WTC11 (cell line): ENCODE results near the gene ZNF467. TPM values are rescaled to one million over a fixed set of nuclear protein-coding genes. Genes with fewer than 3 reads are reported as not detected.

Experiments used
- ATAC-seq: fragments of 200-7000 bp; cut with Tn5 transposase; 2 replicates; pipeline ENCODE4 v1.10.0; 2021; ENCODE audit warnings: mild to moderate bottlenecking, moderate library complexity
- CTCF ChIA-PET: fragments of 300-600 bp; sonication (Branson Sonifier 250); formaldehyde crosslinking; loops from one replicate; lab custom pipeline; 2021; ENCODE audit warnings: antibody characterized with exemption; lab: Charles Lee
- POLR2A ChIA-PET: fragments of 350-600 bp; sonication (Branson Sonifier 250); formaldehyde crosslinking; loops from one replicate; lab custom pipeline; 2021; ENCODE audit warnings: antibody characterized with exemption; lab: Charles Lee
- DNase-seq: peaks from one replicate; pipeline ENCODE4 v3.0.0; 2021; ENCODE audit warnings: low spot score
- H3K27ac Mint-ChIP-seq: 2 replicates; pipeline ENCODE4 v1.8.0; 2021; ENCODE audit warnings: mixed read lengths
- H3K27me3 Mint-ChIP-seq: 2 replicates; pipeline ENCODE4 v1.8.0; 2021; ENCODE audit warnings: low read depth, mild to moderate bottlenecking, moderate library complexity, mixed read lengths
- H3K36me3 Mint-ChIP-seq: 2 replicates; pipeline ENCODE4 v1.8.0; 2021; ENCODE audit warnings: mixed read lengths
- H3K4me1 Mint-ChIP-seq: 2 replicates; pipeline ENCODE4 v1.8.0; 2022; ENCODE audit warnings: mixed read lengths
- H3K4me3 Mint-ChIP-seq: 2 replicates; pipeline ENCODE4 v1.8.0; 2021; ENCODE audit warnings: mild to moderate bottlenecking, moderate library complexity, mixed read lengths
- H3K9me3 Mint-ChIP-seq: 2 replicates; pipeline ENCODE4 v1.8.0; 2021; ENCODE audit warnings: mixed read lengths
- AFF4 ChIP-seq: sonication (generic); formaldehyde crosslinking; IDR thresholded peaks from 2 replicates; pipeline ENCODE4 v1.8.1; 2023; ENCODE audit warnings: mild to moderate bottlenecking, missing genetic modification reagents, borderline replicate concordance
- CREB1 ChIP-seq: sonication (generic); formaldehyde crosslinking; IDR thresholded peaks from 2 replicates; pipeline ENCODE4 v1.8.0; 2023; ENCODE audit warnings: mild to moderate bottlenecking, missing genetic modification reagents
- CREM ChIP-seq: sonication (generic); formaldehyde crosslinking; IDR thresholded peaks from 2 replicates; pipeline ENCODE4 v1.8.1; 2022; ENCODE audit warnings: mild to moderate bottlenecking, missing genetic modification reagents, moderate library complexity
- ETV6 ChIP-seq: sonication (generic); formaldehyde crosslinking; IDR thresholded peaks from 2 replicates; pipeline ENCODE4 v1.8.1; 2022; ENCODE audit warnings: mild to moderate bottlenecking, missing genetic modification reagents
- FOXK1 ChIP-seq: sonication (generic); formaldehyde crosslinking; IDR thresholded peaks from 2 replicates; pipeline ENCODE4 v1.8.0; 2022; ENCODE audit warnings: mild to moderate bottlenecking, moderate library complexity, missing genetic modification reagents
- IRF1 ChIP-seq: sonication (generic); formaldehyde crosslinking; IDR thresholded peaks from 2 replicates; pipeline ENCODE4 v1.8.0; 2023; ENCODE audit warnings: missing genetic modification reagents
- JUN ChIP-seq: sonication (generic); formaldehyde crosslinking; IDR thresholded peaks from 2 replicates; pipeline ENCODE4 v1.8.0; 2023; ENCODE audit warnings: mild to moderate bottlenecking, missing genetic modification reagents
- MLX ChIP-seq: sonication (generic); formaldehyde crosslinking; IDR thresholded peaks from 2 replicates; pipeline ENCODE4 v1.8.1; 2023; ENCODE audit warnings: mild to moderate bottlenecking, missing genetic modification reagents, moderate library complexity
- NR2C2 ChIP-seq: sonication (generic); formaldehyde crosslinking; IDR thresholded peaks from 2 replicates; pipeline ENCODE4 v1.8.0; 2022; ENCODE audit warnings: mild to moderate bottlenecking, missing genetic modification reagents
- OVOL2 ChIP-seq: fragments of 250-450 bp; sonication (Bioruptor Pico); IDR thresholded peaks from 2 replicates; pipeline ENCODE4 v1.9.0; 2021; ENCODE audit warnings: mild to moderate bottlenecking, borderline replicate concordance
- TP53 ChIP-seq: sonication (generic); formaldehyde crosslinking; IDR thresholded peaks from 2 replicates; pipeline ENCODE4 v1.8.1; 2023; ENCODE audit warnings: mild to moderate bottlenecking, missing genetic modification reagents
- ZBTB21 ChIP-seq: sonication (generic); formaldehyde crosslinking; IDR thresholded peaks from 2 replicates; pipeline ENCODE4 v1.8.1; 2023; ENCODE audit warnings: mild to moderate bottlenecking, missing genetic modification reagents, borderline replicate concordance
- ZNF263 ChIP-seq: sonication (generic); formaldehyde crosslinking; IDR thresholded peaks from 2 replicates; pipeline ENCODE4 v1.8.1; 2022; ENCODE audit warnings: low read depth, mild to moderate bottlenecking, moderate library complexity, missing genetic modification reagents
- ZNF281 ChIP-seq: sonication (generic); formaldehyde crosslinking; IDR thresholded peaks from 2 replicates; pipeline ENCODE4 v1.8.0; 2023; ENCODE audit warnings: mild to moderate bottlenecking, missing genetic modification reagents
- ZNF317 ChIP-seq: sonication (generic); formaldehyde crosslinking; IDR thresholded peaks from 2 replicates; pipeline ENCODE4 v1.8.1; 2023; ENCODE audit warnings: low read depth, mild to moderate bottlenecking, moderate library complexity, missing genetic modification reagents, borderline replicate concordance
- total RNA-seq: library from RNA; stranded (reverse); gene quantifications from 3 replicates; pipeline ENCODE4 v1.2.3, GENCODE V29; 2021
- TF ChIP-seq, protein P1 (sequence below): sonication (generic); formaldehyde crosslinking; IDR thresholded peaks from 2 replicates; pipeline ENCODE4 v1.8.0; 2022; ENCODE audit warnings: mild to moderate bottlenecking, missing genetic modification reagents
- TF ChIP-seq, protein P2 (sequence below): sonication (generic); formaldehyde crosslinking; IDR thresholded peaks from 2 replicates; pipeline ENCODE4 v1.8.0; 2022; ENCODE audit warnings: mild to moderate bottlenecking, missing genetic modification reagents

Gene ZNF467
- total RNA-seq, 1 experiment from 2014 or later, result 0.70 TPM

DNA sequence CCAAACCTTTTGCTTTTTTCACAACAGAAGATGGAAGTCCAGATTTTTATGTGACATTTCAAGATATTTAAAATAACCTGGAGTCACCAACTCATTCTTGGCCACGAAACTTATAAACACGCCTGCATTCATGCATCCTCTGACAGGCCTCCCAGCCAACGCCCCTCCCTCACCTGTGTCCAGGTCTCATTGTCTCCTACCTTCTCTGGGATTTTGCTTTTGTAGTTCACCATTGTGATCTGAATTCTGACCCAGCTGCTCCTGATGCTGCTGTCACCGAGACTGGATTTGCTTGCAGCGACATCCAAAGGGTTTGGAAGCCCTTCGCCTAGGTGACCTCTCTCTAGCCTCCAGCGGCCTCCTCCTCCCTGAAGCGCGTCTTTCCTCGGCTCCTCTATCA, 10.8 kb downstream of the ZNF467 start:
- no peaks in the 10 kb centered on the region for H3K36me3 Mint-ChIP-seq
- H3K27me3 Mint-ChIP-seq, result peaks cover 97% of the 10 kb centered on the region

More for the DNA sequence above, 10.8 kb downstream of the ZNF467 start:
- H3K27ac Mint-ChIP-seq, result no peak overlapping the region
- ATAC-seq (no peak), DNase-seq (no peak)
- ChIA-PET POLR2A (no interaction called here), CTCF (interaction anchor here (1.0 to 4.5 kb wide), 6 partner anchors 8 to 100 kb away, joined by 3 to 51 read pairs (median 8); no protein-coding TSS in a partner anchor)
- TF ChIP-seq NR2C2 (CRISPR knock-in tag), result no peak
- TF ChIP-seq ZNF281, result no peak
- no peak for TF ChIP-seq FOXK1 (CRISPR knock-in tag)
- no peak for TF ChIP-seq ZNF317
- TF ChIP-seq, protein P1, sequence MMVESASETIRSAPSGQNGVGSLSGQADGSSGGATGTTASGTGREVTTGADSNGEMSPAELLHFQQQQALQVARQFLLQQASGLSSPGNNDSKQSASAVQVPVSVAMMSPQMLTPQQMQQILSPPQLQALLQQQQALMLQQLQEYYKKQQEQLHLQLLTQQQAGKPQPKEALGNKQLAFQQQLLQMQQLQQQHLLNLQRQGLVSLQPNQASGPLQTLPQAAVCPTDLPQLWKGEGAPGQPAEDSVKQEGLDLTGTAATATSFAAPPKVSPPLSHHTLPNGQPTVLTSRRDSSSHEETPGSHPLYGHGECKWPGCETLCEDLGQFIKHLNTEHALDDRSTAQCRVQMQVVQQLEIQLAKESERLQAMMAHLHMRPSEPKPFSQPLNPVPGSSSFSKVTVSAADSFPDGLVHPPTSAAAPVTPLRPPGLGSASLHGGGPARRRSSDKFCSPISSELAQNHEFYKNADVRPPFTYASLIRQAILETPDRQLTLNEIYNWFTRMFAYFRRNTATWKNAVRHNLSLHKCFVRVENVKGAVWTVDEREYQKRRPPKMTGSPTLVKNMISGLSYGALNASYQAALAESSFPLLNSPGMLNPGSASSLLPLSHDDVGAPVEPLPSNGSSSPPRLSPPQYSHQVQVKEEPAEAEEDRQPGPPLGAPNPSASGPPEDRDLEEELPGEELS (CRISPR knock-in tag), result no peak
- TF ChIP-seq, protein P2, sequence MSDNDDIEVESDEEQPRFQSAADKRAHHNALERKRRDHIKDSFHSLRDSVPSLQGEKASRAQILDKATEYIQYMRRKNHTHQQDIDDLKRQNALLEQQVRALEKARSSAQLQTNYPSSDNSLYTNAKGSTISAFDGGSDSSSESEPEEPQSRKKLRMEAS (CRISPR knock-in tag), result no peak
- no peak for TF ChIP-seq MLX (CRISPR knock-in tag)
- TF ChIP-seq ETV6 (CRISPR knock-in tag), result no peak
- no peak for TF ChIP-seq CREM
- no peak for TF ChIP-seq TP53 (CRISPR knock-in tag)
- no peak for TF ChIP-seq CREB1 (CRISPR knock-in tag)
- TF ChIP-seq ZNF263 (CRISPR knock-in tag), result no peak
- no peak for TF ChIP-seq ZBTB21
- TF ChIP-seq IRF1 (CRISPR knock-in tag), result no peak
- no peak for TF ChIP-seq AFF4 (CRISPR knock-in tag)
- TF ChIP-seq JUN (CRISPR knock-in tag), result no peak
- TF ChIP-seq OVOL2 (CRISPR knock-in tag), result no peak
- H3K4me1 Mint-ChIP-seq, result peaks cover 20% of the 10 kb centered on the region
- H3K4me3 Mint-ChIP-seq, result no peak overlapping the region
- H3K9me3 Mint-ChIP-seq, result no peaks in the 10 kb centered on the region
